ENCODE results near the gene PARD3B. TPM values are rescaled to one million over a fixed set of nuclear protein-coding genes. Genes with fewer than 3 reads are reported as not detected.

PARD3B gene
- total and polyA plus RNA-seq, 5 donors: 3.0 to 18.6 (median 15.6) TPM

DNA sequence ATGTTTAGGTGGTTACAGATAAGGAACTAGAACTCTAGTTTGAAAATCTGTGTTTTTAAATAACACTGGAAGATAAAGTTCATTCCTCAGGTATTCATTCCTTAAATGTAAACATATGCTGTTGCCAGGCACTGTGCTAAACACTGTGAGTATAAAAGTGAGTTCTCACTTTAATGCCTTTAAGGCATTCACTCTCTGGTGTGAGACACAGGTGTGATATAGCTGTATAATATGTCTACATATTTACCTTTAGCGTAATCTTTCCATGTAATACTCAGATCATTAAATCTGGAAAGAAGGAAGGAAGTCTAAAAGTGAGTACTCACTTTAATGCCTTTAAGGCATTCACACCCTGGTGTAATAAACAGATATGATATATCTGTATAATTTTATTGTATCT, 472.6 kb downstream of the PARD3B start:
- Histone ChIP-seq H3K9me3 (ENCODE audit: control insufficient read depth, low read length) (no peaks in the 10 kb centered on the region), H3K27me3 (ENCODE audit: control insufficient read depth, insufficient read depth) (no peaks in the 10 kb centered on the region), H3K4me1 (ENCODE audit: control insufficient read depth, insufficient read depth, low read length) (no peaks in the 10 kb centered on the region), H3K4me3 (ENCODE audit: low read length) (no peak overlapping the region), H3K27ac (ENCODE audit: low read length) (no peak overlapping the region)
- intact Hi-C loops (cut with DNase I): no loop called here
- ATAC-seq (no peak), DNase-seq (no peak)
- WGBS: 96% methylated on average over 1 of the region's 1 CpG

DNA sequence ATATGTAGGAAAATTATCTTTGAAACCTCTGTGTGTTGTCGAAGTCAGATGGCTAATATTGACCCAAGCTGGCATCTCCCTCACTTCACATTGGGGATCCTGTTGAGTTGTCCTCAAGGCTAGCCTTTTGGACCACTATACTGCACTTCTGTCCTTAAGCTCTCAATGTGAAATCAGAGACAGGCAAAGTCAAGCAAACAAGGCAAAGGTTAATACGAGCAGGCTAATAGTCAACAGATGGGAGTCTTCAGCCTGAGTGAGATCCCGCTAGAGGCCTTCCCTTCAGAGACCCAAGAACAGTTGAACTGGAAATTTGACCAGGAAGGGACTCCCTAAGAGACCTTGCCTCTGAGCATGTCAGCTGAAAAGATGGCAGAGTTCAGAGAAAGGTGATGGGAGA, 475.4 kb downstream of the PARD3B start:
- ATAC-seq: no peak
- WGBS: 93% methylated on average over 3 of the region's 3 CpGs
- H3K4me1 ChIP-seq (ENCODE audit: control insufficient read depth, insufficient read depth, low read length): no peaks in the 10 kb centered on the region
- no peak overlapping the region for H3K27ac ChIP-seq (ENCODE audit: low read length)
- no peaks in the 10 kb centered on the region for H3K9me3 ChIP-seq (ENCODE audit: control insufficient read depth, low read length)
- no peaks in the 10 kb centered on the region for H3K27me3 ChIP-seq (ENCODE audit: control insufficient read depth, insufficient read depth)
- no peak for DNase-seq
- no peak overlapping the region for H3K4me3 ChIP-seq (ENCODE audit: low read length)
- intact Hi-C loops (cut with DNase I): no loop called here

DNA sequence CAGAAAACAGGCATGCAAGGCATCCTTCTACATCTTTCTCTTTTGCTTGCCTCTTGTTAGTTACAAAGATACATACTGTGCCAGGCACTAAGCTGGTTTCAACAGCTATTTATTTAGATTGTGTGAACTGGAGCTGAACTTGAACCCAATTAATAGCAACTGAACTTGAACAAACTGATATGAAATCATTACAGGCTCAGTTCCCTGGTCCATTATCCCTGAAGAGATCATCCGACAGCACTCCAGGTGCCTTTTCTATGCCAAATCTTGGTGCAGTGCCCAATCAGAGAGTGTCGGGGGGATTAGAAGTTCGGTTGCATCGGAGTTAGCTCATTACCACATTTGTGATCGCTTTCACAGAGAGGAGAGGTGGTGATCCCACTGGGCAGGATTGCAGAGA, 477.6 kb downstream of the PARD3B start:
- WGBS: 93% methylated on average over 5 of the region's 5 CpGs
- Histone ChIP-seq H3K27ac (ENCODE audit: low read length) (no peak overlapping the region), H3K9me3 (ENCODE audit: control insufficient read depth, low read length) (no peaks in the 10 kb centered on the region), H3K27me3 (ENCODE audit: control insufficient read depth, insufficient read depth) (no peaks in the 10 kb centered on the region), H3K4me3 (ENCODE audit: low read length) (no peak overlapping the region), H3K4me1 (ENCODE audit: control insufficient read depth, insufficient read depth, low read length) (no peaks in the 10 kb centered on the region)
- intact Hi-C loops (cut with DNase I): no loop called here
- no peak for ATAC-seq
- no peak for DNase-seq

DNA sequence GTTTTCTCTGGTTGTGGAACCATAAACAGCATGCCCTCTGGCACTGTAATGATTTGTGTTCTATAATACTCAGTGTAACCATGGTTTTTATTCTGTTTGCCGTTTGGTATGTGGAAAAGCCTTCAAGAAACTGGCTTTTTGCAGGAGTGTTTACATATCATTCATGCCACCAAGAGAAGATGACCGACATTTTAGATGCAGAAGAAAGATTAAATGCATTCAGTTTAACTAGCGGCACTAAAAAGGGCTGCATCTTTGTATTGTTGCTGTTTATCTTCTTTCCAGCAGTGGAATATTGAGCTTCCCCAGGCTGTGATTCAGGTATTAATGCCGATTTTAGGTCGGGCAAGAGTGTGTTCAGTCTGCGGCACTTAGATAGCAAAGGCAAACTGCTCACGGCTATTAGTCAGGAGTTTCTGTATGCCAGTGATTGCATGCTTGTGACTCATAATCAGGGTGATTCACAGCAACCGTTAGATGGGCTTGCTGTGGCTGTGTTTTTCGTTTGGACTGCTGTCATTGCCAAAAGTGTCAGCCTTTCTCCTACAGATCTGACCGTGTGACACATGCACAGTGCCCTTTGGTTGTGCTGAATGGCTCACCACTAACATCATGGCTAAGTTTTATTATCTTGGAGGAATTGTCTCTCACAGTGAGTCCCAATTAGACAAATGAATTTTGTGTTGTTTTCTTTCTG, 479.7 kb downstream of the PARD3B start:
- Histone ChIP-seq H3K27me3 (ENCODE audit: control insufficient read depth, insufficient read depth) (no peaks in the 10 kb centered on the region), H3K4me3 (ENCODE audit: low read length) (no peak overlapping the region), H3K27ac (ENCODE audit: low read length) (peak overlapping the region; percentile 54), H3K9me3 (ENCODE audit: control insufficient read depth, low read length) (no peaks in the 10 kb centered on the region), H3K4me1 (ENCODE audit: control insufficient read depth, insufficient read depth, low read length) (no peaks in the 10 kb centered on the region)
- DNase-seq (peak; percentile 51 to 61 (median 51)), ATAC-seq (peak; percentile 94 to 99)
- 32% methylated on average over 10 of the region's 10 CpGs for WGBS
- intact Hi-C loops (cut with DNase I): no loop called here

DNA sequence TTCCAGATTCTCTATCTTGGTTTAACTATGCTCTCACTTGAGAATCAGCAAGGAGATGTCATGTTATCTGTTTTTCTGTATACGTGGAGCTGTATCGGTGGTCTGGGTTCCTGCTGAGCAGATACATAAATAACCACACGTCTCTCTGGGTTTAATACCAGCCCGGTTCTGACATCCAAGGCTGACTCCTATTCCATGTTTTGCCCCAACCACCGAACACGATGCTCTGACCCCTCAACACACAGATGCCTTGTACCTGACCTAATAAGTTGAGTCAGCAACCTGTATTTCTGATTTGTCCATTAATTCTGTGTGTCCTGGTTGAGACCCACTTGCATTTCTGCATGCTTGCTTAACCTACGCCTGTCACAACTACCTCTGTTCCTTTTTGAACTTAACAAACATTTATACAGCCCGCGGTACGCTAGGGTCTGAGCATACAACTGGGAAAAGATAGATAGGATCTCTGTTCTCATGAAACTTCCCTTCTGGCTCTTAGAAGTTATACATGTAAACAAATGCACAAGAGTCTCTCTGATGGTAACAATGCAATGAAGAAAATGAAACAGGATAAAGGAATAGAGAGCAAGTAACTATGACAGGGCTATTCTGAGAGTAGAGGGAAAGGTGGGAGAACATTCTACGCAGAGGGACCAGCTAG, 480.4 kb downstream of the PARD3B start:
- Histone ChIP-seq H3K4me1 (ENCODE audit: control insufficient read depth, insufficient read depth, low read length) (no peaks in the 10 kb centered on the region), H3K27ac (ENCODE audit: low read length) (no peak overlapping the region), H3K9me3 (ENCODE audit: control insufficient read depth, low read length) (no peaks in the 10 kb centered on the region), H3K27me3 (ENCODE audit: control insufficient read depth, insufficient read depth) (no peaks in the 10 kb centered on the region), H3K4me3 (ENCODE audit: low read length) (no peak overlapping the region)
- DNase-seq: no peak
- ATAC-seq: peak; percentile 19
- WGBS: 62% methylated on average over 11 of the region's 11 CpGs
- intact Hi-C loops (cut with DNase I): no loop called here

DNA sequence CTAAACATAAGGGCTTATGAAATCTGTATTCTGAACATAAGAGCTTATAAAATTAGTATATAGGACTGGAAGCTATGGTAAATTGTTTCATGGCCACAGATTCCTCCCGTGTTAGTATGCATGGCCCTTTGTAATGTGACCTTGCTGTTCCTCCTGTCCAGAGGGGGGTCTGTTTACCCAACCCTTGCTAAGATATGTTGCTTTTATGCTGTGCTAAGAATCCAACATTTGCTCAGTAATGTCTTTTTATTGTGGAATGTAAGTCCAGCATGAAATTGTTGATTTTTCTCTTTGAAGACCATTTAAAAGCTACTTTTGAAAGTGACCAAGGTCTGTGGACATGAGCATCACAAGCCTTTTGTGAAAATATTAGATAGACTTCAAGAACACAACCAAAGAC, 485.4 kb downstream of the PARD3B start:
- DNase-seq: no peak
- Histone ChIP-seq H3K4me3 (ENCODE audit: low read length) (no peak overlapping the region), H3K27ac (ENCODE audit: low read length) (no peak overlapping the region), H3K4me1 (ENCODE audit: control insufficient read depth, insufficient read depth, low read length) (no peaks in the 10 kb centered on the region), H3K9me3 (ENCODE audit: control insufficient read depth, low read length) (no peaks in the 10 kb centered on the region), H3K27me3 (ENCODE audit: control insufficient read depth, insufficient read depth) (no peaks in the 10 kb centered on the region)
- WGBS: 93% methylated on average over 1 of the region's 1 CpG
- intact Hi-C loops (cut with DNase I): no loop called here
- no peak for ATAC-seq

DNA sequence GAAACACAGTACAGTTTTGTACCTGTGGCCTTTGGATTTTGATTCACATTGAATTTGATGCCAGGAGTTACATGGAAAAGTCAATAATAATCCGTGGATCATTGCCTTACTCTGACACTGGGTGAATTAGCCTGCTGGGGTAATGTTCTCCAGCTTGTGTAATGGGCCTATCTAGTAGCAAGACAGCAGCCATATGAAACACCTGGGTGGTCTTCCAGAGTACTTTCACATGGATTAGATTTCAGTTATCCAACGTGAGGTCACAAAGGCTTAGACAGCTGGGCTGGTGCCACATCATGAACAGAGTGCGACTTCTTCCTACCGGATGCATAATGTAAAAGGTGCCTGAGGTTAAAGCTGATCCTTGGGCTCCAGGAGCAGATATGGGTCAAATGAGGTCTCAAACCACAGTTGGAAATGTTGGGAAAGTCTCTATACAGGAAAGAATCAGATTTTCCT, 486.8 kb downstream of the PARD3B start:
- Histone ChIP-seq H3K27me3 (ENCODE audit: control insufficient read depth, insufficient read depth) (no peaks in the 10 kb centered on the region), H3K9me3 (ENCODE audit: control insufficient read depth, low read length) (no peaks in the 10 kb centered on the region), H3K27ac (ENCODE audit: low read length) (no peak overlapping the region), H3K4me3 (ENCODE audit: low read length) (no peak overlapping the region), H3K4me1 (ENCODE audit: control insufficient read depth, insufficient read depth, low read length) (no peaks in the 10 kb centered on the region)
- ATAC-seq (no peak), DNase-seq (no peak)
- WGBS: 76% methylated on average over 4 of the region's 4 CpGs
- intact Hi-C loops (cut with DNase I): no loop called here

DNA sequence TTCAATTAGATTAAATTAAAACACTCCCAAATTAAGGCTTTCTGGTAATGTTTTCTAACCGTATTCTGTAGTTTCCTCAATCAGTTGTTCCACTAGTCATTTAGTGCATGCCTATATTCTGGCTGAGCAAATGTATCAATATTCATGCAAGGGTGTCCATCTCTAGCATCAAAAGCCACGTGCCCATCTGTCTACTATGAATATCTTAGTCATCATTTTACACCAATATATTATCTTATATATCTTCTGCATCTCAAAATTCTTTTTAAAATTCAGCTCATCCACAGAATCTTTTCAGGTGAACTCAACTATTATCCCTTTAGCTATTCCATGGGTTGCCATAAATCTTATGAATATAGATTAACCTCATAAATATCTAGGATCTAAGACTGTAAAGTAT, 488.2 kb downstream of the PARD3B start:
- H3K4me1 ChIP-seq (ENCODE audit: control insufficient read depth, insufficient read depth, low read length): no peaks in the 10 kb centered on the region
- no peak overlapping the region for H3K4me3 ChIP-seq (ENCODE audit: low read length)
- H3K27me3 ChIP-seq (ENCODE audit: control insufficient read depth, insufficient read depth): no peaks in the 10 kb centered on the region
- no peaks in the 10 kb centered on the region for H3K9me3 ChIP-seq (ENCODE audit: control insufficient read depth, low read length)
- DNase-seq: no peak
- 88% methylated on average over 2 of the region's 2 CpGs for WGBS
- H3K27ac ChIP-seq (ENCODE audit: low read length): no peak overlapping the region
- no peak for ATAC-seq
- intact Hi-C loops (cut with DNase I): no loop called here

DNA sequence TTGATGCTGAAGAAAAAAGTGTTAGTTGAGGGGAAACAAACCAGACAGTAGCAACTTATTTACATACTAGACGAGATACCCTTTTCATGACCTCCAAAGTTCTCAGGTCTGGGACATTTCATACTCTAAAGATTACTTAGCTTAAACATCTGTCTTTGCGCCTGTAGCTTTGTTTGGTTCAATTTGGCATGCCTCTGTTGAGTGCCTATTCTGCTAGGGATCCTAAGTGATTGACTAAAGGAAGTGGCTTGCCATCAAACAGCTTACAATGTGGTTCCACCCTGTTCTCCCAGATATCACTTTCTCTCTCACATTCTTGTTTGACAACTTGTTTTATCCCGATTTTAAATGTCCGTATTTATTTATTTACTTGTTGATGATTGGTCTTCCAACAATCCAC, 488.8 kb downstream of the PARD3B start:
- H3K4me1 ChIP-seq (ENCODE audit: control insufficient read depth, insufficient read depth, low read length): no peaks in the 10 kb centered on the region
- intact Hi-C loops (cut with DNase I): no loop called here
- ATAC-seq: no peak
- no peaks in the 10 kb centered on the region for H3K27me3 ChIP-seq (ENCODE audit: control insufficient read depth, insufficient read depth)
- H3K4me3 ChIP-seq (ENCODE audit: low read length): no peak overlapping the region
- H3K9me3 ChIP-seq (ENCODE audit: control insufficient read depth, low read length): no peaks in the 10 kb centered on the region
- no peak for DNase-seq
- no peak overlapping the region for H3K27ac ChIP-seq (ENCODE audit: low read length)
- WGBS: 61% methylated on average over 4 of the region's 4 CpGs

DNA sequence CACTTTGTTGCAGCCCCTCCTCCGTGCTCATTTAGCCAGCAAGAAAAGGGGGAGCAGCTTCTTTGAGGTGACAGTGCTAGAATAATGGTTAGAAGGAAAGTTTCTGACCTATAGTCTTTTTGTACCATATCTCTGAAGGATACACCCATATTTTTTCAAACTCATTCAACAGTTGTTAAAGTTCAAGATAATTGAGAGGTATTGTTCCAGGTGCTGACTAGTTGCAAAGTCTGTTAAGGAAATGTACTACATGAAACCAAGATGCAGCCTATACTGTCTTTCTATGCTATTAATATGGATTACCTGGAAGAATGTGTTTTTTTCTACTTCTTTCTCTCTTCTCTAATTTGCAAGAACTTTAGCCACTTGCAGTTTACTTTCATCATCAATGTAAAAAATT, 495.0 kb downstream of the PARD3B start:
- H3K4me3 ChIP-seq (ENCODE audit: low read length): no peak overlapping the region
- DNase-seq: no peak
- H3K27me3 ChIP-seq (ENCODE audit: control insufficient read depth, insufficient read depth): no peaks in the 10 kb centered on the region
- H3K4me1 ChIP-seq (ENCODE audit: control insufficient read depth, insufficient read depth, low read length): no peaks in the 10 kb centered on the region
- intact Hi-C loops (cut with DNase I): no loop called here
- no peak overlapping the region for H3K27ac ChIP-seq (ENCODE audit: low read length)
- ATAC-seq: no peak
- H3K9me3 ChIP-seq (ENCODE audit: control insufficient read depth, low read length): no peaks in the 10 kb centered on the region
- 93% methylated on average over 1 of the region's 1 CpG for WGBS

DNA sequence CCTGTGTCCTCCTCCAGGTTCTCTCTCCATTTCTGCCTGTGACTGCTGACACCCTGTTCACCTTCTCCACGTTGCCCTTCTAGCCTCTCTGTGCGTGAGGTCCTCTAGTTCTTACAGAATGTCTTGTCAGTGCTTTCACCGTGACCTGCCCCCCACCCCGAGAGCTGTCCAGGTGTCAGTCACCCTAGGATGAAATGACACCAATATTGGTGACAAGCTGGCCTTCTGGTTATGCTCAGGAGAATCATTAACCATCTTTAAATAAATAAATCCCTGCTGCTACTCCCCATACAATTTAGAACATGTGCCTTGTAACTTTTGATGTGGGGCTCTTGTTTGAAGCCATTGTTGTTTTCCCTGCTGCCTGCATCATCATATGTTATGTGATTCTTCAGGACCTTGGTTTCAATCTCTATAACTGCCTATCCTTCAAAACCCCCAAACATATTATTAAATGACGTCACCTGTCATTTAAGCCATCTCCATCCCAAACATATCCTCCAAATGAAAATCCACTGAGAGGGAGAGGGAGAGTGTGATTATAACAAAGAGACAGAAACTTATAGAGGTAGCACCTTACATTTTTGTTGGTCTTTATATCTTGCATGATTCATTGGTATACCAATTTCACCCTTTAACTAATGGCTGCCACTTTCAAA, 496.3 kb downstream of the PARD3B start:
- Histone ChIP-seq H3K27ac (ENCODE audit: low read length) (no peak overlapping the region), H3K4me3 (ENCODE audit: low read length) (no peak overlapping the region), H3K4me1 (ENCODE audit: control insufficient read depth, insufficient read depth, low read length) (no peaks in the 10 kb centered on the region), H3K27me3 (ENCODE audit: control insufficient read depth, insufficient read depth) (no peaks in the 10 kb centered on the region), H3K9me3 (ENCODE audit: control insufficient read depth, low read length) (no peaks in the 10 kb centered on the region)
- intact Hi-C loops (cut with DNase I): no loop called here
- DNase-seq: no peak
- whole genome bisulfite sequencing: 84% methylated on average over 5 of the region's 5 CpGs
- no peak for ATAC-seq

Data from right cardiac atrium (tissue), 5 donors.